H9 (cell line): Measurements from ENCODE around the gene CSTF1. TPM values are rescaled to one million over a fixed set of nuclear protein-coding genes. Genes with fewer than 3 reads are reported as not detected.

ENCODE experiments used
- DNase-seq: peaks from one replicate; pipeline ENCODE4 v3.0.0-alpha.2; 2017
- H2AFZ ChIP-seq: one replicate; pipeline ENCODE4 v1.6.1; 2013; ENCODE audit warnings: mild to moderate bottlenecking, low read length, control low read depth, moderate library complexity
- H2AK5ac ChIP-seq: 2 replicates; pipeline ENCODE4 v1.6.1; 2013; ENCODE audit warnings: low read length, control low read depth, mixed read lengths; ENCODE audit not compliant: insufficient read length
- H2BK120ac ChIP-seq: one replicate; pipeline ENCODE4 v1.6.1; 2013; ENCODE audit warnings: low read depth, mild to moderate bottlenecking, low read length, control low read depth, inconsistent platforms; ENCODE audit not compliant: poor library complexity, severe bottlenecking
- H2BK12ac ChIP-seq: 2 replicates; pipeline ENCODE4 v1.6.1; 2013; ENCODE audit warnings: low read length, control low read depth, mixed read lengths, low read depth; ENCODE audit not compliant: insufficient read length
- H2BK15ac ChIP-seq: 2 replicates; pipeline ENCODE4 v1.6.1; 2013; ENCODE audit warnings: low read depth, low read length, control low read depth
- H2BK20ac ChIP-seq: one replicate; pipeline ENCODE4 v1.6.1; 2013; ENCODE audit warnings: low read depth, mild to moderate bottlenecking, low read length, control low read depth, inconsistent platforms; ENCODE audit not compliant: poor library complexity, severe bottlenecking
- H2BK5ac ChIP-seq: 2 replicates; pipeline ENCODE4 v1.6.1; 2013; ENCODE audit warnings: low read length, control low read depth, mixed read lengths; ENCODE audit not compliant: insufficient read length
- H3K14ac ChIP-seq: 2 replicates; pipeline ENCODE4 v1.6.1; 2013; ENCODE audit warnings: low read length, control low read depth; ENCODE audit not compliant: insufficient read depth
- H3K18ac ChIP-seq: 2 replicates; pipeline ENCODE4 v1.6.1; 2013; ENCODE audit warnings: low read depth, mild to moderate bottlenecking, mixed read lengths, low read length, control low read depth; ENCODE audit not compliant: insufficient read length
- H3K23ac ChIP-seq: 2 replicates; pipeline ENCODE4 v1.6.1; 2013; ENCODE audit warnings: low read length, control low read depth, mixed read lengths, low read depth; ENCODE audit not compliant: insufficient read length
- H3K23me2 ChIP-seq: 2 replicates; pipeline ENCODE4 v1.6.1; 2013; ENCODE audit warnings: low read depth, mild to moderate bottlenecking, mixed read lengths, low read length, control low read depth; ENCODE audit not compliant: insufficient read length, poor library complexity, severe bottlenecking
- H3K27ac ChIP-seq: 2 replicates; pipeline ENCODE4 v1.5.1; 2013; ENCODE audit warnings: low read length, control low read depth, mixed read lengths, low read depth; ENCODE audit not compliant: insufficient read length
- H3K27me3 ChIP-seq: 2 replicates; pipeline ENCODE4 v1.6.1; 2013; ENCODE audit warnings: low read length, control low read depth, inconsistent platforms; ENCODE audit not compliant: insufficient read depth
- H3K4ac ChIP-seq: 2 replicates; pipeline ENCODE4 v1.6.1; 2013; ENCODE audit warnings: low read depth, mild to moderate bottlenecking, control low read depth, inconsistent platforms, low read length, moderate library complexity
- H3K4me1 ChIP-seq: 2 replicates; pipeline ENCODE4 v1.6.1; 2013; ENCODE audit warnings: low read length, control low read depth, inconsistent platforms; ENCODE audit not compliant: insufficient read depth
- H3K4me2 ChIP-seq: 2 replicates; pipeline ENCODE4 v1.6.1; 2013; ENCODE audit warnings: low read length, control low read depth, mixed read lengths; ENCODE audit not compliant: insufficient read length, insufficient read depth
- H3K56ac ChIP-seq: 2 replicates; pipeline ENCODE4 v1.6.1; 2013; ENCODE audit warnings: low read depth, mild to moderate bottlenecking, mixed read lengths, low read length, control low read depth; ENCODE audit not compliant: insufficient read length
- H3K79me1 ChIP-seq: 2 replicates; pipeline ENCODE4 v1.6.1; 2013; ENCODE audit warnings: low read depth, mild to moderate bottlenecking, moderate library complexity, low read length, control low read depth, inconsistent platforms; ENCODE audit not compliant: insufficient read depth, poor library complexity, severe bottlenecking
- H3K79me2 ChIP-seq: 2 replicates; pipeline ENCODE4 v1.6.1; 2013; ENCODE audit warnings: low read length, control low read depth, inconsistent platforms; ENCODE audit not compliant: insufficient read depth
- H3K9ac ChIP-seq: 2 replicates; pipeline ENCODE4 v1.6.1; 2013; ENCODE audit warnings: low read length, control low read depth, mixed read lengths; ENCODE audit not compliant: insufficient read length; ENCODE audit errors: extremely low read depth
- H3K9me3 ChIP-seq: one replicate; pipeline ENCODE4 v1.6.1; 2013; ENCODE audit warnings: low read depth, low read length, inconsistent platforms; ENCODE audit not compliant: control insufficient read depth
- H3T11ph ChIP-seq: one replicate; pipeline ENCODE4 v1.6.1; 2013; ENCODE audit warnings: mild to moderate bottlenecking, low read length, control low read depth, inconsistent platforms
- H4K20me1 ChIP-seq: one replicate; pipeline ENCODE4 v1.6.1; 2013; ENCODE audit not compliant: control insufficient read depth, insufficient read length, insufficient read depth
- H4K5ac ChIP-seq: 2 replicates; pipeline ENCODE4 v1.6.1; 2013; ENCODE audit warnings: low read depth, mild to moderate bottlenecking, mixed read lengths, low read length, control low read depth; ENCODE audit not compliant: insufficient read length
- H4K8ac ChIP-seq: replicated peaks from 2 replicates; pipeline ENCODE4 v1.6.1; 2013; ENCODE audit warnings: low read length, control low read depth, mixed read lengths, low read depth; ENCODE audit not compliant: insufficient read length
- H4K91ac ChIP-seq: 2 replicates; pipeline ENCODE4 v1.6.1; 2013; ENCODE audit warnings: low read depth, mild to moderate bottlenecking, moderate library complexity, mixed read lengths, low read length, control low read depth; ENCODE audit not compliant: insufficient read length
- H3K27ac Mint-ChIP-seq, 3 experiments: 2 replicates in 2 of 3; 3 replicates in 1 of 3; pipeline ENCODE4 v1.8.0; 2020 to 2021; ENCODE audit warnings: mixed read lengths in 3 of 3, mild to moderate bottlenecking in 1 of 3, moderate library complexity in 1 of 3
- H3K27me3 Mint-ChIP-seq: 2 replicates; pipeline ENCODE4 v1.8.0; 2021; ENCODE audit warnings: low read depth, mild to moderate bottlenecking, moderate library complexity, mixed read lengths
- H3K36me3 Mint-ChIP-seq, 3 experiments: 2 replicates in 2 of 3; 3 replicates in 1 of 3; pipeline ENCODE4 v1.8.0; 2020 to 2021; ENCODE audit warnings: low read depth in 3 of 3, mixed read lengths in 3 of 3; ENCODE audit not compliant: insufficient read depth in 1 of 3
- H3K4me1 Mint-ChIP-seq, 2 experiments: 2 replicates each; pipeline ENCODE4 v1.8.0; 2020; ENCODE audit warnings: mixed read lengths in 2 of 2
- H3K4me3 Mint-ChIP-seq, 2 experiments: 2 replicates in 1 of 2; 3 replicates in 1 of 2; pipeline ENCODE4 v1.8.0; 2020 to 2021; ENCODE audit warnings: mild to moderate bottlenecking in 2 of 2, mixed read lengths in 2 of 2, moderate library complexity in 1 of 2
- H3K9me3 Mint-ChIP-seq, 2 experiments: 2 replicates in 1 of 2; 3 replicates in 1 of 2; pipeline ENCODE4 v1.8.0; 2020; ENCODE audit warnings: mild to moderate bottlenecking in 2 of 2, mixed read lengths in 2 of 2, moderate library complexity in 1 of 2
- CTCF ChIP-seq: fragments of 200-600 bp; sonication (generic); conservative IDR thresholded peaks from 3 replicates; pipeline ENCODE4 v1.8.0; 2021; ENCODE audit warnings: antibody characterized with exemption, mild to moderate bottlenecking
- WGBS: extraction: QIAGEN DNeasy Blood & Tissue Kit; methylation state at CpG from one replicate; pipeline ENCODE4 v1.1.7; 2013; ENCODE audit warnings: missing lambda C conversion rate, low lambda C conversion rate, mixed read lengths; ENCODE audit not compliant: insufficient read length; ENCODE audit errors: extremely low coverage; 5-methylcytosine and 5-hydroxymethylcytosine counted together
- total RNA-seq: library from RNA; stranded (reverse); gene quantifications from 2 replicates; pipeline ENCODE4 v1.2.1, GENCODE V29; 2021

The CSTF1 gene
- total RNA-seq, 1 experiment from 2014 or later, result 72.9 TPM

- TF ChIP-seq CTCF, result no peak
- H3K27ac ChIP-seq, result no peak overlapping the region
- Mint-ChIP-seq H3K36me3 (no peaks in the 10 kb centered on the region), H3K4me3 (no peak overlapping the region), H3K9me3 (no peaks in the 10 kb centered on the region), H3K27ac (no peak overlapping the region), H3K4me1 (peaks cover 7 to 9% of the 10 kb centered on the region in 2 experiments), H3K27me3 (peaks cover 44% of the 10 kb centered on the region)
- H2BK20ac ChIP-seq, result no peak overlapping the region
- no peak overlapping the region for H2BK12ac ChIP-seq
- no peak overlapping the region for H2AFZ ChIP-seq
- H3K56ac ChIP-seq, result no peak overlapping the region
- no peak overlapping the region for H4K8ac ChIP-seq
- no peak overlapping the region for H3T11ph ChIP-seq
- no peaks in the 10 kb centered on the region for H3K79me1 ChIP-seq
- no peaks in the 10 kb centered on the region for H3K9me3 ChIP-seq
- no peak overlapping the region for H2BK5ac ChIP-seq
- no peak overlapping the region for H2BK15ac ChIP-seq
- no peaks in the 10 kb centered on the region for H4K20me1 ChIP-seq
- H2BK120ac ChIP-seq, result no peak overlapping the region
- H3K4me2 ChIP-seq, result no peak overlapping the region
- no peaks in the 10 kb centered on the region; the same call in 1 of the 2 replicates for H3K27me3 ChIP-seq
- no peaks in the 10 kb centered on the region; the same call in 1 of the 2 replicates for H3K4me1 ChIP-seq
- no peak for DNase-seq
- no peak overlapping the region for H3K23ac ChIP-seq
- no peaks in the 10 kb centered on the region for H3K23me2 ChIP-seq
- H4K91ac ChIP-seq, result no peak overlapping the region
- no peak overlapping the region for H3K4ac ChIP-seq
- WGBS, result no CpG with 5 or more reads among the region's 4 CpGs
- no peaks in the 10 kb centered on the region for H3K79me2 ChIP-seq
- no peak overlapping the region for H3K14ac ChIP-seq
- no peak overlapping the region for H4K5ac ChIP-seq
- H3K18ac ChIP-seq, result no peak overlapping the region
- no peak overlapping the region for H3K9ac ChIP-seq
- H2AK5ac ChIP-seq, result no peak overlapping the region
Observed at GRCh38 chr20:56417911-56418310, 25.5 kb downstream of the CSTF1 start.
